Cardiac muscle cell (in vitro differentiated cells and primary cell): ENCODE results near the gene JHY. TPM values are rescaled to one million over a fixed set of nuclear protein-coding genes. Genes with fewer than 3 reads are reported as not detected.

Experiments used
- DNase-seq, 2 donors: peaks; one replicate each; pipeline versions ENCODE4 v3.0.0 to v3.0.0-alpha.2; 2010 to 2017; ENCODE audit warnings: low read depth in 1 of 2, low spot score in 1 of 2
- H3K27ac ChIP-seq: fragments of 200-600 bp; sonication (generic); 2 replicates; pipeline ENCODE4 v1.5.1; 2016
- H3K27me3 ChIP-seq: fragments of 200-600 bp; sonication (generic); 2 replicates; pipeline ENCODE4 v1.6.0; 2016; ENCODE audit warnings: control low read depth
- H3K36me3 ChIP-seq: fragments of 200-600 bp; sonication (generic); 2 replicates; pipeline ENCODE4 v1.5.1; 2016; ENCODE audit warnings: control low read depth
- H3K4me1 ChIP-seq: fragments of 200-600 bp; sonication (generic); 2 replicates; pipeline ENCODE4 v1.8.1; 2017; ENCODE audit warnings: low read depth, mild to moderate bottlenecking, mixed run types
- H3K4me3 ChIP-seq: fragments of 200-600 bp; sonication (generic); 2 replicates; pipeline ENCODE4 v1.5.1; 2016; ENCODE audit warnings: mild to moderate bottlenecking
- H3K9me3 ChIP-seq: fragments of 200-600 bp; sonication (generic); 2 replicates; pipeline ENCODE4 v1.5.1; 2017; ENCODE audit warnings: low read depth, mild to moderate bottlenecking, control low read depth
- polyA plus RNA-seq: library from polyadenylated mRNA; unstranded; fragments of >200 nt; fragmentation: Nextera tagmentation; extraction: Ambion mirVana; gene quantifications from 2 replicates; pipeline ENCODE4 v1.2.1, GENCODE V29; 2016
- total RNA-seq: library from RNA; depleted of rRNA; stranded (reverse); fragments of >200 nt; gene quantifications from 2 replicates; pipeline ENCODE4 v1.2.3, GENCODE V29; 2016
- TF ChIP-seq, protein P1 (sequence below): IDR thresholded peaks from 2 replicates; pipeline ENCODE4 v1.5.1; 2012; ENCODE audit warnings: low read depth, mild to moderate bottlenecking, low read length

The JHY gene
- total and polyA plus RNA-seq, 2 experiments from 2014 or later, result 2.3 to 2.5 TPM

DNA sequence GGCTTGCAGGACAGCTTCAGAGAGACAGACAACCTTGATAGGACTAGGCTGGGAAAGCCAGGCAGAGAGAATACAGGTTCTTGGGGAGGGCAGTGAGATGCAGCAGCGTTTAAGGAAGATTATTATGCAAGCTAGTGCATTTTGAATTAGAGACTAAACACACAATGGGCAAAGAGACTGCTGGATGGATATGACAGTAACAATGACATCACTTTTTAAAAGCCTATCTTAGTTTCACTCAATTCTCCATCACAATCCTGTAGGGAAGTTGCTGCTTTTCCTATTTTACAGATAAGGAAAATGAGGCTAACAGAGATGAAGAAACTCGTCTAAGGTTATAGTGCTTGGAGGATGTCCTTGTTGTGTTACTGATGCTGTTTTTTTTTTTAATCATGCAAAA, 5.6 kb downstream of the JHY start:
- H3K9me3 ChIP-seq, result no peaks in the 10 kb centered on the region
- peaks cover 26% of the 10 kb centered on the region for H3K27me3 ChIP-seq
- peaks cover 12% of the 10 kb centered on the region for H3K4me1 ChIP-seq
- DNase-seq, result no peak
- H3K27ac ChIP-seq, result no peak overlapping the region
- no peak overlapping the region for H3K4me3 ChIP-seq
- TF ChIP-seq, protein P1, sequence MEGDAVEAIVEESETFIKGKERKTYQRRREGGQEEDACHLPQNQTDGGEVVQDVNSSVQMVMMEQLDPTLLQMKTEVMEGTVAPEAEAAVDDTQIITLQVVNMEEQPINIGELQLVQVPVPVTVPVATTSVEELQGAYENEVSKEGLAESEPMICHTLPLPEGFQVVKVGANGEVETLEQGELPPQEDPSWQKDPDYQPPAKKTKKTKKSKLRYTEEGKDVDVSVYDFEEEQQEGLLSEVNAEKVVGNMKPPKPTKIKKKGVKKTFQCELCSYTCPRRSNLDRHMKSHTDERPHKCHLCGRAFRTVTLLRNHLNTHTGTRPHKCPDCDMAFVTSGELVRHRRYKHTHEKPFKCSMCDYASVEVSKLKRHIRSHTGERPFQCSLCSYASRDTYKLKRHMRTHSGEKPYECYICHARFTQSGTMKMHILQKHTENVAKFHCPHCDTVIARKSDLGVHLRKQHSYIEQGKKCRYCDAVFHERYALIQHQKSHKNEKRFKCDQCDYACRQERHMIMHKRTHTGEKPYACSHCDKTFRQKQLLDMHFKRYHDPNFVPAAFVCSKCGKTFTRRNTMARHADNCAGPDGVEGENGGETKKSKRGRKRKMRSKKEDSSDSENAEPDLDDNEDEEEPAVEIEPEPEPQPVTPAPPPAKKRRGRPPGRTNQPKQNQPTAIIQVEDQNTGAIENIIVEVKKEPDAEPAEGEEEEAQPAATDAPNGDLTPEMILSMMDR, result no peak
- H3K36me3 ChIP-seq, result no peaks in the 10 kb centered on the region

DNA sequence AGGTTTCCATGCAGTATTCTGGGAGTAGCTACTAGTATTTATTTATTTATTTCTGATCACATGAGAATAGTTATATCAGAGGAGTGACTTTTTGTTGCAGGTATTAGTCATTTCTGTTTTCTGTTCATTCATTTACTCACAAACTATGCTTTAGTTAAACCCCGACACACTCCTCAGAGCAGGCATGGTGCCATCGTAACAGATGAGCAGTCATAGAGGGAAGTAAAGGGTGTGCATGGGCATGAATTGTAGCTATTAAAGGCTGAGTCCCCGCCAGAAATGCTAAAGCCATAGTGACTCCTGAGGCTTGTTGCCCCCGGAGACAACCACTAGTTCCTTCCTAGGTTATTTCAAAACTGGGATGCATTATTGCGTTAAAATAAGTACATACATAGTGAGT, 10.6 kb downstream of the JHY start:
- Histone ChIP-seq H3K27ac (no peak overlapping the region), H3K9me3 (no peaks in the 10 kb centered on the region), H3K36me3 (no peaks in the 10 kb centered on the region), H3K4me1 (peaks cover 3% of the 10 kb centered on the region), H3K27me3 (peaks cover 18% of the 10 kb centered on the region), H3K4me3 (no peak overlapping the region)
- DNase-seq, result no peak
- TF ChIP-seq, protein P1, result no peak

DNA sequence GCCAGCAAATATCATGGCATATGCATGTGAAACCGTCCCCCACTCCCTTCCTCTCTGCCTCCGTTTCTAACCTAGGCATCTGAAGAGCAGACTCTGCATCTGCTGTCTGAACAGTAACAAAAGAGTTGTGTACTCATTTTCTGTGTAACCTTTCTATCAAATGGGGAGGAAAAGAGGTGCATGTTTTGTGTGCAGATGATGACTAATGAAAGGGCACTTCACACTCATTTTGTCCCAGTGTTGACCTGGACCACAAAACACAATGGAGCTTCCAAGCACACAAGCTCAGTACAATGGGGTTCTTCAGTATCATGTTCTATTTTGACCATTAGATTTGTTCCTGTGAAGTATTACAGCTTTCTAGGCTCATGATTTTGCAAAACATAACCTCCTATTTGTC, 13.0 kb downstream of the JHY start:
- Histone ChIP-seq H3K27me3 (peaks cover 14% of the 10 kb centered on the region), H3K4me1 (no peaks in the 10 kb centered on the region), H3K4me3 (no peak overlapping the region), H3K27ac (no peak overlapping the region), H3K36me3 (no peaks in the 10 kb centered on the region), H3K9me3 (no peaks in the 10 kb centered on the region)
- TF ChIP-seq, protein P1, result no peak
- no peak for DNase-seq

DNA sequence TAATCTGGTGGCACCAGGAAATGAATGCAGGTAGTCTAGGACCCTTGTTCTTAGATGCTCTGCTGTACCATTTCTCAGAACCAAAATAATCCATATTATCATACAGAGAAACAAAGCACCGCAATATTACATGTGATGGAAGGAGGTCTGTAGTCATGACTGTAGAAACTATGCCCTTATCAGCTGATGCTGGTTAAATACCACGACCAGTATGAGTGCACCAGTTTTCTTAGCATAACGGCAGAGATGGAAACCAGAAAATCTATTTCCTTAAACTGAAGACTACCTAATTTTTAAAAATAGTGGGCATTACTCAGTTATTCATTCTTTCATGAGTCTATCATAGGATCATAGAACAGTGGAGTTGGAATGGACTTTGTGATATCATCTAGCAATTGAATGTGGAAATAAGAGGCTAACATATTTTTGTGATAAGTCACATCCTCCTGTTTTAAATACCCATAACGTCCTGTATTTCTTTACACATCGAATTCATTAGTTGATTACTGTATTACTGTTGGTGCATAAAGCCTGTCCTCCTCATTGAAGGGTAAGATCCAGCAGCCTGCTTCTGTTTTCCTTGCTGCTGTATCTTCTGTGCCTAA, 15.1 kb downstream of the JHY start:
- Histone ChIP-seq H3K4me3 (no peak overlapping the region), H3K27me3 (peaks cover 6% of the 10 kb centered on the region), H3K4me1 (no peaks in the 10 kb centered on the region), H3K27ac (no peak overlapping the region), H3K9me3 (no peaks in the 10 kb centered on the region), H3K36me3 (no peaks in the 10 kb centered on the region)
- TF ChIP-seq, protein P1, result no peak
- peak in 1 of 2 donors; percentile 53 for DNase-seq

DNA sequence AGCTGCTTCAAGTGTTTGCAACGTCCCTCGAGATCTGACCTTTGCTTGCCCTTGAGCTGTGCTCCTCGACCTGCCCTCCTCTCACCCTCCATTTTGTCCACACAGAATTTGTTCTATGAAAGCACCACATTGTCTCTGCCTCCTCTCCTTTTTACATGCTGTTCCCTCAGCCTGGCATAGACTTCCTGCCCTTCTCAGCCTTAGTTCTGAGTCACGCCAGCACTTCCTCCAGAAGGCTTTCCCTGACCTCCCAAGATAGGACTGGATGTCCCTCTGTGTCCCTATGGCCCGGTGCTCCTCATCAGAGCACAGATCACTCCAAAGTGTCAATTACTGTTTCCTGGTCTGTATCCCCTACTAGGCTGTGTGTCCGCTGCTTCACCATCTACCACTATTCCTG, 16.2 kb downstream of the JHY start:
- no peaks in the 10 kb centered on the region for H3K36me3 ChIP-seq
- TF ChIP-seq, protein P1, result no peak
- no peak overlapping the region for H3K27ac ChIP-seq
- no peak overlapping the region for H3K4me3 ChIP-seq
- peaks cover 6% of the 10 kb centered on the region for H3K27me3 ChIP-seq
- H3K4me1 ChIP-seq, result no peaks in the 10 kb centered on the region
- H3K9me3 ChIP-seq, result no peaks in the 10 kb centered on the region
- no peak for DNase-seq
